ENCODE data around the gene KCNJ6. TPM values are rescaled to one million over a fixed set of nuclear protein-coding genes. Genes with fewer than 3 reads are reported as not detected.

Gene KCNJ6
- total and polyA plus RNA-seq, 5 donors, result 0.03 TPM; not detected in 4

DNA sequence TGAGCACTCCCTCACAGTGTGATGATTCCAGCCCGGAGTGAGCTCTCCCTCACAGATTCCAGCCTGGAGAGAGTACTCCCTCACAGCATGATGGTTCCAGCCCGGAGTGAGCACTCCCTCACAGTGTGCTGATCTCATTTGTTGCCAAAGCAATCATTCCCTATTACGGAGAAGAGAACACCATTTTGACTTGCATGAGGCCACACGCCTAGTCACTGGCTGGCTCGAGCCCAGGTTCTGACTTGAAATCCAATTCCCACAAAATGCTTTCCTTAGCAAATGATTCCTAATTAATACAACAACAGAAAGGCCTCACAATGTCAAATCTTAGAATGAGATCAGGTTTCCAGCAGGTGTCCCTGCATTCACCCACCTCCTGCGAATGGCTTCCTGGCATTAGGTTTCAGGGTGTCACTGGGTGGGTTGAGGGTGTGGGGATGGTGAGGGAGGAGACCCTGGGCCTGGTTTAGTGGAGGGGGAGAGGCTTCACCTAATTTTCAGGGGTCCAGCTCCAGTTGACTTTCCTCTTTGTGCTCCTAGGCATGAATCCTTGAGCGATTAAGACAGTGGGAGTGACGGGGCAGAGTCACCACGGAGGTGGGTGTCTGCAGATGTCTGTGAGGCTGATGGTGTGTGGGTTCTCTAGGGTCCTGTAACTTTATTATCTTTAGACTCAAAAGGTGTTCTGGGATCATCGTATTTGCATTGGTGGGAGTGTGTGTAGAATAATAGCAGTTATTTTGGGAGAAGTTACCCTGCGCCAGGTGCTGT lies 158.5 kb downstream of the KCNJ6 start:
- no peak for ATAC-seq
- 70% methylated on average over 11 of the region's 11 CpGs for WGBS
- no peak overlapping the region for H3K4me3 ChIP-seq (ENCODE audit: low read length)
- intact Hi-C loops (cut with DNase I), result no loop called here
- H3K9me3 ChIP-seq (ENCODE audit: control insufficient read depth, low read length), result no peaks in the 10 kb centered on the region
- H3K27me3 ChIP-seq (ENCODE audit: control insufficient read depth, insufficient read depth), result no peaks in the 10 kb centered on the region
- no peak for DNase-seq
- H3K27ac ChIP-seq (ENCODE audit: low read length), result no peak overlapping the region
- H3K4me1 ChIP-seq (ENCODE audit: control insufficient read depth, insufficient read depth, low read length), result peaks cover 1% of the 10 kb centered on the region

DNA sequence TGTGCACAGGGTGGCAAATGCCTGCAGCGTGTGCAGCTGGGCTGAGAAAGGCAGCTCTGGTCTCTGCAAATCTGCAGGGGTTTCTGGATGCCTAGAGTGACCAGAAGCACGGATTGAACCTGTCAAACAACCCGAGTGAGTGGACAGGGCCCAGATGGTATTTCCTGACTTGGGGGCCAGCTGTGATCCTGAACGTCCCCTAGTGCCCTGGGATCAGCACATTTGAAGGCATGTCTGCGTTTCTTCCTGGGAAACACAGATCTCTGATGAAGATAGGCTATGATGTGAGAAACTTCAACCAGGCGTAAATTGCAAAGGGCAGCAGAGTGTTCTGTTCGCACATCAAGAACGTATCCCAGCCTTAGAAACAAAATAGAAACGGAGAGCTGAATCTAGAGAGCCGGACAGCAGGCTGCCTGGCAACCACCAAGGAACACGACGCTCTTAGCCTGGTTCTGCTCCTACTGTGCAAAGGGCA lies 163.1 kb downstream of the KCNJ6 start:
- Histone ChIP-seq H3K4me3 (ENCODE audit: low read length) (no peak overlapping the region), H3K27me3 (ENCODE audit: control insufficient read depth, insufficient read depth) (no peaks in the 10 kb centered on the region), H3K4me1 (ENCODE audit: control insufficient read depth, insufficient read depth, low read length) (peaks cover 4% of the 10 kb centered on the region), H3K9me3 (ENCODE audit: control insufficient read depth, low read length) (no peaks in the 10 kb centered on the region), H3K27ac (ENCODE audit: low read length) (peak overlapping the region; percentile 14)
- intact Hi-C loops (cut with DNase I), result no loop called here
- no peak for DNase-seq
- peak; percentile 80 to 82 for ATAC-seq
- WGBS, result 28% methylated on average over 12 of the region's 12 CpGs

DNA sequence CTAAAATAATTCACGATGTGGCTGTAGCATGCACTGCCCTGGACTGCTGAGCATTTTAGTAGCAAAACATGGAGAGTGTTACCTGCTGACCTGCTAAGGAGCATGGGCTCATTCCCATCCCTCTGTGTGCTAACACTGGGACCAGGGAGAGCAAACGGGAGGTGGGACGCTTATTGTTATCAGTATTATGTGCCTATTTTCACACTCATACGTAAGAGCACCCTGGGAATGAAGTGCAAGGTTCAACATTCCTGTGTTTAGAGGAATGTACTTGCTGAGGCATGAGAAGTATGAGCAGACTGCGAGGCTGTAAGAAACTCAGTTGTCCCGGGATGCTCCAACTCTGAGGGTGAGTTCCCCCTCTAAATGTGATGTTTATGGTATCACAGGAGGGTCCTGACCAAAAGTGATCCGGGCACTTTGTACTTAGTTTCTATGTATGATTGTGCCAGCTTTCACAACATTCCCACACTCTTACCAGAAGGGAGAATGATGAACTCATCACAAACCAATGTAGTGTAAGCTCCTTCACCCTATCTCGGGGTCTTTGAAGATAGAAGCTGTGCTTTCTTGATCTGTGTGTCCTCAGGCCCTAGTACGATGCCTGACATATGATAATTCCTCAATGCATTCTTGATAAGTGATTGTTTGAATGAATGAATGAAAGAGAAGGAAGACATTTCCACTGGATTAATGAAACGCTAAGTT lies 164.8 kb downstream of the KCNJ6 start:
- H3K27ac ChIP-seq (ENCODE audit: low read length), result peak overlapping the region; percentile 23
- no peaks in the 10 kb centered on the region for H3K9me3 ChIP-seq (ENCODE audit: control insufficient read depth, low read length)
- DNase-seq, result no peak
- H3K27me3 ChIP-seq (ENCODE audit: control insufficient read depth, insufficient read depth), result no peaks in the 10 kb centered on the region
- peaks cover 4% of the 10 kb centered on the region for H3K4me1 ChIP-seq (ENCODE audit: control insufficient read depth, insufficient read depth, low read length)
- intact Hi-C loops (cut with DNase I), result no loop called here
- 38% methylated on average over 10 of the region's 10 CpGs for WGBS
- no peak overlapping the region for H3K4me3 ChIP-seq (ENCODE audit: low read length)
- ATAC-seq, result peak; percentile 68 to 70

DNA sequence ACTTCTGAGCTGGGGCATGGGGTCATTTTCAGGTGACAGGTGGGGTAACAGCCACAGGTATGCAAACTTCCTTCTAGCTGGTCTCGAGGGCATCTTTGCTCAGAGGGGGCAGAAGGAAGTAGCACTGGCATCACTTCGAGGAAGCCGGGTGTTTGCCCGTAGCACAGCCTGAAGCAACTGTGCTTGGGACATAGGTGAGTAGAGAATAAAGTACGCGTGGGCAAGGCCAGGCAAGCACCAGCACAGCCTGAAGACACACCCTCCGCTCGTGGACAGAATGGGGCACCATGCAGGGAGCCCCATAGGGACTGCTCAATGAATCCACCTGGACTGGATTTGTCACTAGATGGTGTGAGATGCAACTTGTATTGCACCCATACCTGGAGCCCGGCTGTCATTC lies 167.1 kb downstream of the KCNJ6 start:
- DNase-seq (no peak), ATAC-seq (no peak)
- no peaks in the 10 kb centered on the region for H3K9me3 ChIP-seq (ENCODE audit: control insufficient read depth, low read length)
- H3K4me3 ChIP-seq (ENCODE audit: low read length), result no peak overlapping the region
- peaks cover 4% of the 10 kb centered on the region for H3K4me1 ChIP-seq (ENCODE audit: control insufficient read depth, insufficient read depth, low read length)
- no peak overlapping the region for H3K27ac ChIP-seq (ENCODE audit: low read length)
- intact Hi-C loops (cut with DNase I), result no loop called here
- H3K27me3 ChIP-seq (ENCODE audit: control insufficient read depth, insufficient read depth), result no peaks in the 10 kb centered on the region
- WGBS, result 86% methylated on average over 9 of the region's 9 CpGs

DNA sequence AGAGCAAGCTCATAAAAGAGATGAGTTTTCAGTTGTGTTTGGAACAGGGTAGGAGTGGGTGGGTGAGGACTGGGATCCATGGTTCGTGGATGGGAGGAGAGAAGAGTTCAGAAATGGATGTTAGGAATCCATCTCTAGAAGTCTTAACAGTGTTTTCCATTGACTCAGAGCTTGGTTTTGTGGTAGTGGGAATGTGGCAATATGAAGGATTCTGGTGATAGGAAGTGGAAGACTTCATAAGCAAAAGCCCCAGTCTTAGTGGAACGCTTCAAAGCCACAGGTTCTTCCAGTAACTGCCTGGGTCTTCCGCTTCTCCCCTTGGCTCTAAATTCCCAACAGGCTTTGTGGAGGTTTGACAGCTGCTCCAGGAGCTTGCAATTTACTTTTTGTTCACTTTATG lies 167.9 kb downstream of the KCNJ6 start:
- Histone ChIP-seq H3K4me3 (ENCODE audit: low read length) (no peak overlapping the region), H3K27me3 (ENCODE audit: control insufficient read depth, insufficient read depth) (no peaks in the 10 kb centered on the region), H3K4me1 (ENCODE audit: control insufficient read depth, insufficient read depth, low read length) (peaks cover 4% of the 10 kb centered on the region), H3K27ac (ENCODE audit: low read length) (no peak overlapping the region), H3K9me3 (ENCODE audit: control insufficient read depth, low read length) (no peaks in the 10 kb centered on the region)
- no peak for ATAC-seq
- intact Hi-C loops (cut with DNase I), result no loop called here
- WGBS, result 87% methylated on average over 3 of the region's 3 CpGs
- no peak for DNase-seq

DNA sequence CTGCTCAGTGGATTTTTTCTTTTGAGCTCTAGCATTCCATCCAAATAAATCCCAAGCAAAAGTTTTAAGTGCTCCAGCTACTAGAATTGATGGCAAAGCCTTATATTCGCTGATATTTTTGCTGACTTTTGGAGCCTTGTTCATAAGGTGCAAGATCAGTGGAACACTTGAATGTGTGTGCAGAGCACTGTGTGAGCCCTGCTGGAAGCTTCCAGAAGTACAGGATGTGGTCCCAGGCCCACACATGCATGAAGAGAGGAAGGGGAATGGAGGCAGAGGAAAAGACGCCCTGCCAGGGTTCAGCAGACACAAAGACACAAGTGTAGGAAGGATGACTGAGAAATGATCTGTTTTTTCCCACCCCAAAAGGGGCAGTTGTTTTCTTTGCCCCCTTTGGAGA lies 169.4 kb downstream of the KCNJ6 start:
- intact Hi-C loops (cut with DNase I), result no loop called here
- 89% methylated on average over 2 of the region's 2 CpGs for WGBS
- H3K4me1 ChIP-seq (ENCODE audit: control insufficient read depth, insufficient read depth, low read length), result peaks cover 4% of the 10 kb centered on the region
- no peak overlapping the region for H3K27ac ChIP-seq (ENCODE audit: low read length)
- H3K9me3 ChIP-seq (ENCODE audit: control insufficient read depth, low read length), result no peaks in the 10 kb centered on the region
- H3K27me3 ChIP-seq (ENCODE audit: control insufficient read depth, insufficient read depth), result no peaks in the 10 kb centered on the region
- ATAC-seq (no peak), DNase-seq (no peak)
- no peak overlapping the region for H3K4me3 ChIP-seq (ENCODE audit: low read length)

DNA sequence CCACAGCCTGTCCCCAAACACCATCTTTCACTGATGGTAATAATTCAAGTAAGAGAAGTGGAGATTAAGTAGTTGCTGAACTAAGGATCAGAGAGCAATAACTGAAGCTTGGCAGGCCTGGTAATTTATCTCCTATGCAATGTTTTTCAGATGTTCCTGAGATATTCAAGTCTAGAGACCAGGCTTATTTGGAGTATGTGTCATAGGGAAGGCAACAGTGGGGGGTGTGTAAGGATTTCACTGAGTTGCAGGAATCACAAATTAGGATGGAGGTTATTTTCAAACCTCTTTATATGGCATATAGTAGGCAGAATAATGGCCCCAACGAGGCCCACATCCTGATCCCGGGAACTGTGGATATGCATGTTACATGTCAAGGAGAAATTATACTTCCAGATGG lies 171.7 kb downstream of the KCNJ6 start:
- ATAC-seq (no peak), DNase-seq (no peak)
- peaks cover 4% of the 10 kb centered on the region for H3K4me1 ChIP-seq (ENCODE audit: control insufficient read depth, insufficient read depth, low read length)
- H3K27me3 ChIP-seq (ENCODE audit: control insufficient read depth, insufficient read depth), result no peaks in the 10 kb centered on the region
- intact Hi-C loops (cut with DNase I), result no loop called here
- 88% methylated on average over 2 of the region's 2 CpGs for whole genome bisulfite sequencing
- H3K9me3 ChIP-seq (ENCODE audit: control insufficient read depth, low read length), result no peaks in the 10 kb centered on the region
- no peak overlapping the region for H3K4me3 ChIP-seq (ENCODE audit: low read length)
- H3K27ac ChIP-seq (ENCODE audit: low read length), result no peak overlapping the region

DNA sequence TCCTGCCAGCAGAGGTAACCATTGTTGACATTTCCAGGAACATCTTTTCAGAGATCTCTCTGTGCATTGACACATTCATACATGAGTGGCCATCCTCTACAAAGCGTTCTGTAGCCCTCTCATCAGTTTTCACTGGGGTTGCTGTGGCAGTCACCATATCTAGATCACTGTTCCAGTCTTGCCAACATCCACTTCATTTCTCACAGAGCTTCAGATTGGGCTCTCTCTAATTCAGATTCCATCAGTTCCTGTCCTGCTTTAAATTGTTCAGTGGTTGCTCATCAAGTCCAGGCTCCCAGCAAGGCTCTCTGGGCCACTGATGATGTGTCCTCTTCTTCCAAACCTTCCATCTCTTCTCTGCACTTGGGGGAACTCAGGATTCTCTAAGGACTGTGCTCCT lies 173.7 kb downstream of the KCNJ6 start:
- no peak for DNase-seq
- ATAC-seq, result peak; percentile 45 to 48
- Histone ChIP-seq H3K27me3 (ENCODE audit: control insufficient read depth, insufficient read depth) (no peaks in the 10 kb centered on the region), H3K9me3 (ENCODE audit: control insufficient read depth, low read length) (no peaks in the 10 kb centered on the region), H3K4me3 (ENCODE audit: low read length) (no peak overlapping the region), H3K4me1 (ENCODE audit: control insufficient read depth, insufficient read depth, low read length) (peaks cover 4% of the 10 kb centered on the region), H3K27ac (ENCODE audit: low read length) (peak overlapping the region; percentile 28)
- intact Hi-C loops (cut with DNase I), result no loop called here
- WGBS, result 52% methylated on average over 1 of the region's 1 CpG

DNA sequence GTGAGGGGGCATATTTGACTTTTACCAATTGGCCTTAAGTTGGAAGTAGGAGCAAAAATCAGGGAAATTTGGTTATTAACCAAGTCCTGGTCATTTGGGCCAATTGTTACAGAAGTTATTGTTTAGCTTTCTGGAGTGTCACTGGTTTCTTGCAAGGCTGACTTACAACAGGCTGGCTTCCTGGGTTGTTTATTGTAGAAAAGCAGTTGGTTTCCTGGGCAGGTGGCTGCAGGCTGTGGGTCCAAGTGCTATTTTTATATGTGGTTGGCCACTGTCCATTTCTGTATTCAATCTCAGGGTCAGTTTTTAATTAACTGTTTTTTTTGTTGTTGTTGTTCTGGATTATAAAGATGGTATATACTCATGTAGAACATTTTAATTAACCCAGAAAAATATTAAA lies 174.1 kb downstream of the KCNJ6 start:
- no peak overlapping the region for H3K27ac ChIP-seq (ENCODE audit: low read length)

DNA sequence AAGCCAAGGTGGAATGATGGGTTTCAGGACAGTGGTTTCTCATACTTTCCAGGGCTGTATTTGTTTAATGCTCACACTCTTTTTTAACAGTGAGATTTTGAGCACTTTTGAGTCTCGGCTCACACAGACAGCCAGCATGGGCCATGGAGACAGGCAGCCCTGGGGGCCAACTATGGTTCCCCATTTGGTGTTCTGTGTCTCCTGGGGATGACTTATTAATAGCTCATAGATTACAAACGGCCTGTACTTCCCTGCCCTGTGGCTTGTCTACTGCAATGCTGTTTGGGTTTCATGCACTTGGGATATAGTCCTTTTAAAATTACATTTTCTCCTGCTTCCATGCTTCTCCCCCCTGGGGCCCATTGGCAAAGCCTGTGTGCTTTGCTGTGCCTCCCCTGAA lies 178.3 kb downstream of the KCNJ6 start:
- no peak overlapping the region for H3K4me3 ChIP-seq (ENCODE audit: low read length)
- H3K9me3 ChIP-seq (ENCODE audit: control insufficient read depth, low read length), result no peaks in the 10 kb centered on the region
- DNase-seq (no peak), ATAC-seq (peak; percentile 26 to 65)
- H3K27ac ChIP-seq (ENCODE audit: low read length), result no peak overlapping the region
- WGBS, result 41% methylated on average over 2 of the region's 2 CpGs
- peaks cover 4% of the 10 kb centered on the region for H3K4me1 ChIP-seq (ENCODE audit: control insufficient read depth, insufficient read depth, low read length)
- intact Hi-C loops (cut with DNase I), result no loop called here
- H3K27me3 ChIP-seq (ENCODE audit: control insufficient read depth, insufficient read depth), result no peaks in the 10 kb centered on the region

More for the DNA sequence above, 174.1 kb downstream of the KCNJ6 start:
- Histone ChIP-seq H3K9me3 (ENCODE audit: control insufficient read depth, low read length) (no peaks in the 10 kb centered on the region), H3K4me3 (ENCODE audit: low read length) (no peak overlapping the region), H3K4me1 (ENCODE audit: control insufficient read depth, insufficient read depth, low read length) (peaks cover 4% of the 10 kb centered on the region), H3K27me3 (ENCODE audit: control insufficient read depth, insufficient read depth) (no peaks in the 10 kb centered on the region)
- DNase-seq (no peak), ATAC-seq (no peak)
- intact Hi-C loops (cut with DNase I), result no loop called here

DNA sequence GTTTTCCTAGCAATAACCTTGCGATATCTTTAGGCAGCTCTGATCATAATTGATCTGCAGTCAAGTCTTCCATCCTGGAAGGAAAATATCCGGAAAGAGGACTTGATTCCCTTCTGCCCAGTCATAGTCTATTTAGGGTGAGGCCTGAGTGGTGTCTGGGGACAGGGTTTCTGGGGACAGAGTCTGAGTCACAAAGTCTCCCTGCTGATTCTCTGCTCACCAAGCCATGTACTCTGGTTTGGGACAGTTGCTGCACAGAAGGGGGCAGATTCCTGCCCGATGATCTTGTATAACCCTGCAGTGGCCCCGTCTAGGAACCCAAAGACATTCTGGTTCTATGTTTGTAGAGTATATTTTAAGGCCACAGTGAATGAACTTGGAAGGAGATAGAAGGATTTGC lies 178.8 kb downstream of the KCNJ6 start:
- no peak overlapping the region for H3K27ac ChIP-seq (ENCODE audit: low read length)
- H3K4me3 ChIP-seq (ENCODE audit: low read length), result no peak overlapping the region
- no peaks in the 10 kb centered on the region for H3K9me3 ChIP-seq (ENCODE audit: control insufficient read depth, low read length)
- 63% methylated on average over 4 of the region's 4 CpGs for WGBS
- H3K4me1 ChIP-seq (ENCODE audit: control insufficient read depth, insufficient read depth, low read length), result peaks cover under 1% of the 10 kb centered on the region
- H3K27me3 ChIP-seq (ENCODE audit: control insufficient read depth, insufficient read depth), result no peaks in the 10 kb centered on the region
- ATAC-seq (peak; percentile 53 to 73), DNase-seq (no peak)
- intact Hi-C loops (cut with DNase I), result no loop called here

All from right cardiac atrium (tissue), 5 donors.